Muscle of leg (tissue), 11 donors: ENCODE results near the gene TGDS. TPM values are rescaled to one million over a fixed set of nuclear protein-coding genes. Genes with fewer than 3 reads are reported as not detected.

Source experiments
- DNase-seq: peaks from one replicate; pipeline ENCODE4 v3.0.0; 2013
- H3K27ac ChIP-seq: one replicate; pipeline ENCODE4 v1.5.1; 2013; ENCODE audit warnings: mild to moderate bottlenecking, low read length, control low read depth
- H3K27me3 ChIP-seq: one replicate; pipeline ENCODE4 v1.6.1; 2013; ENCODE audit warnings: low read length; ENCODE audit not compliant: control insufficient read depth, insufficient read depth
- H3K36me3 ChIP-seq: one replicate; pipeline ENCODE4 v1.6.1; 2013; ENCODE audit warnings: low read length; ENCODE audit not compliant: control insufficient read depth, insufficient read depth
- H3K4me1 ChIP-seq: one replicate; pipeline ENCODE4 v1.6.1; 2013; ENCODE audit warnings: low read length; ENCODE audit not compliant: control insufficient read depth, insufficient read depth
- H3K4me3 ChIP-seq: one replicate; pipeline ENCODE4 v1.5.1; 2013; ENCODE audit warnings: low read length, control low read depth
- H3K9me3 ChIP-seq: replicated peaks from 2 replicates; pipeline ENCODE4 v1.6.1; 2013; ENCODE audit warnings: low read depth, low read length; ENCODE audit not compliant: control insufficient read depth
- WGBS: methylation state at CpG from one replicate; pipeline ENCODE4 v1.1.5; 2013; ENCODE audit warnings: missing lambda C conversion rate; ENCODE audit not compliant: insufficient coverage; 5-methylcytosine and 5-hydroxymethylcytosine counted together
- polyA plus RNA-seq, 8 donors: library from polyadenylated mRNA; unstranded; fragments of 120-200 nt; gene quantifications; one replicate each; pipeline versions ENCODE4 v1.2.1 to v1.2.3, GENCODE V29; 2013; ENCODE audit warnings: inconsistent platforms in 1 of 8, low replicate concordance in 1 of 8; ENCODE audit not compliant: insufficient read length in 8 of 8, insufficient read depth in 1 of 8
- total RNA-seq: library from RNA; stranded (reverse); fragments of 120-200 nt; gene quantifications from one replicate; pipeline ENCODE4 v1.2.4, GENCODE V29; 2013

Gene TGDS
- total and polyA plus RNA-seq, 9 donors, result 9.0 to 11.9 (median 10.5) TPM

GRCh38 chr13:94607056-94607455 is 11.1 kb upstream of the TGDS start:
- no peak for DNase-seq
- no peak overlapping the region for H3K4me3 ChIP-seq
- H3K27ac ChIP-seq, result no peak overlapping the region
- no peaks in the 10 kb centered on the region for H3K4me1 ChIP-seq
- no peaks in the 10 kb centered on the region for H3K9me3 ChIP-seq
- H3K36me3 ChIP-seq, result peaks cover 21% of the 10 kb centered on the region
- 79% methylated on average over 4 of the region's 4 CpGs for WGBS
- no peaks in the 10 kb centered on the region for H3K27me3 ChIP-seq

DNA sequence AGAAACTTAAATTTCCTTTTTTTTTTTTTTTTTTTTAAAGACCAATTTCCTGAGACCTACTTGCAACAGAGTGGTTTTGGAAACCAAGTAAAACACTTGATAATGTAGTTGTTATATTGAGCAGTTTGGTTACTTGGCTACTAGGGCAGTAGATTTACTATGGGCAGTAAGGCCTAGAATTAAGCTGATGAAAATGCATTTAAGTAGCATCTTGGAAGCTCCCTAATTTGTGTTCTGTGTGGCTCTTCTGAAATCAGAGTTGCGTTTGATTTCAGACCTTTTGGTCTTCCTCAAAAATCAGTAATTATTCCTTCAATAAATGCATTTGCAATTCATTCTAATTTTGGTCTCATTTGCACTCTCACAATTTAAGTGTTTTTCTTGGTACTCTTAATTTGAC is 6.5 kb upstream of the TGDS start:
- H3K9me3 ChIP-seq, result no peaks in the 10 kb centered on the region
- H3K36me3 ChIP-seq, result peaks cover 10% of the 10 kb centered on the region
- no peaks in the 10 kb centered on the region for H3K27me3 ChIP-seq
- H3K4me1 ChIP-seq, result peaks cover 8% of the 10 kb centered on the region
- peak overlapping the region; percentile 89 for H3K27ac ChIP-seq
- no CpG with 5 or more reads among the region's 1 CpG for WGBS
- H3K4me3 ChIP-seq, result peak overlapping the region; percentile 87
- DNase-seq, result no peak

DNA sequence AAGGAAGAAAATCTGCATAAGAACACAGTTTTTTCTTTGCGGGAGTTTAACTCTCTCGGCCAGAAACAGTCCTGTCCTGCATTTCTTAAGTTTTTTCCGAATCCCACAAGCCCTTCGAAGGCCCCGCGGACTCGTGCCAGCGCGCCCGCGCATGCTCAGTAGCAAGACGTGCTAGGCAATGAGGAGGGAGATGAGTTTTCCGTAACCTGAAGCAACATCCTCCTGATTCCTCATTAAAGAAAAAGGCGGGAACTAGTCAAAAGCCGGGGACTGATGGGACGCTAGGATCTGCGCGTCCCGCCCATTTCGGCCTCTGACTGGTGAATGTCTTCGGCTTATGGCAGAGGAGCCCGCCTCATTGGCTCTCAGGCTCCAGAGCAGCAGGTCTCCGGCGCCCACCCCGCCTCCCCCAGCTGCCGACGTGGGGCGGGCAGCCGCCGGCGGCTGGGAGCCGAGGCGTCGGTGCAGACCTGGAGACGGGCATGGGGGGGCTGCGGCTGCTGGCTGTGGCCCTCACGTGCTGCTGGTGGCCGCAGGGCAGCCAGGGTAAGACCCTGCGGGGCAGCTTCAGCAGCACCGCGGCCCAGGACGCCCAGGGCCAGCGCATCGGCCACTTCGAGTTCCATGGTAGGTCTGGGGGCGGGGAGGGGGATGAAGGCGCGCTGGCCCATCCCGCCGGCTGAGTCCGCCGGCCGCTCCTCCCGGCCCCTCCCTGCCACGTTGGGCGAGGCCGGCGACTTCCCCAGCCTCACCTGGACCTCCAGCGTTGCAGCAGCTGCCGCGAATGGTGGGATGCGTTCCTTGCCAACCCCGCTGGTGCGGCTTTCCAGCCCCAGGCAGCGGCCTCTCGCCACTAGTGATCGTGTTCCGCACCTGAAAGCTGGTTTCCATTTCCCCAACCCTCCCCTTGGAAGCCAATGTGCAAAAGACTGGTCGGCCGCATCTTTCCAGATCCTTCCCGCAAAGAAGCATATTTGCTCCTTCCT is 5.8 kb upstream of the TGDS start, which contains the start of gene GPR180:
GPR180 (plus strand) TSS at position 412 of the 986 bp plus-strand sequence; CDS start at position 483, 71 bp downstream.
- 0% methylated on average over 64 of the region's 71 CpGs for WGBS

DNA sequence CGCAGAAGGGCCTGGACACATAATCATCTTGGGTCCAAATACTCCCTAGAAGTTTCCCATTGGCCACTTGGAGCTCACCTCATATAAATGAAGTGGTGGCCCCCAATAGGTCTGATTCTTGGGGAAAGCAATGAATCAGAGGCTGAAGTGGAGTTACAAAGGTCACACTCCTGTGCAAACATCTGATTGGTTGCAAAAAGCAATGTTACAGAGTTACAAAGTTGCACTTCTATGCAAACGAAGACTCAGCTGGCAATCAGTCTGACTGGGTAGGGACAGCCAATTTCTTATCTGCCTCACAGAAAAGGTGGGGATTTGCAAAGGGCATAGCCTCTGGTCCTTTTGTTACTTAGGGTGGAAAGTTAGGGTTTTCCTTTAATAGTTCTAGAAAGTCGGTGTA is 3.9 kb upstream of the TGDS start:
- WGBS, result 100% methylated on average over 1 of the region's 3 CpGs
- Histone ChIP-seq H3K4me1 (peaks cover 17% of the 10 kb centered on the region), H3K9me3 (no peaks in the 10 kb centered on the region), H3K36me3 (no peaks in the 10 kb centered on the region), H3K4me3 (no peak overlapping the region), H3K27ac (no peak overlapping the region), H3K27me3 (no peaks in the 10 kb centered on the region)
- no peak for DNase-seq

More for the DNA sequence above, 5.8 kb upstream of the TGDS start, which contains the start of gene GPR180:
- peak within 1 kb of the TSS; percentile 87 for H3K4me3 ChIP-seq
- peaks cover 8% of the 10 kb centered on the region for H3K4me1 ChIP-seq
- no peaks in the 10 kb centered on the region for H3K27me3 ChIP-seq
- peak; percentile 100 for DNase-seq
- peak within 1 kb of the TSS; percentile 96 for H3K27ac ChIP-seq
- H3K9me3 ChIP-seq, result no peaks in the 10 kb centered on the region
- peaks cover 3% of the 10 kb centered on the region for H3K36me3 ChIP-seq

GRCh38 chr13:94598281-94598680 is 2.3 kb upstream of the TGDS start:
- no peaks in the 10 kb centered on the region for H3K27me3 ChIP-seq
- no CpG with 5 or more reads among the region's 3 CpGs for WGBS
- no peak overlapping the region for H3K4me3 ChIP-seq
- peaks cover 21% of the 10 kb centered on the region for H3K4me1 ChIP-seq
- no peak overlapping the region for H3K27ac ChIP-seq
- no peaks in the 10 kb centered on the region for H3K36me3 ChIP-seq
- DNase-seq, result no peak
- no peaks in the 10 kb centered on the region for H3K9me3 ChIP-seq

DNA sequence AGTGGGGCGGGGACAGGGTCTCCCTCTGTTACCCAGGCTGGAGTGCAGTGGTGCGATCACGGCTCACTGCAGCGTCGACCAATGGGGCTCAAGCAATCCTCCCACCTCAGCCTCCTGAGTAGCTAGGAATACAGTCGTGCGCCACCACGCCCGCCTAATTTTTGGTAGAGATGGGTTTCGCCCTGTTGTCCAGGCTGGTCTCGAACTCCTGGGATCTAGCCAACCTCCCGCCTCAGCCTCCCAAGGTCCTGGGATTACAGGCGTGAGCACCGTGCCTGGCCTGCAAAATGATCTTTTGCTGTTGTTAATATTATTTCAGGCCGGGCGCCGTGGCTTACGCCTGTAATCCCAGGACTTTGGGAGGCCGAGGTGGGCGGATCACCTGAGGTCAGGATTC is 621 bp upstream of the TGDS start:
- 89% methylated on average over 9 of the region's 20 CpGs for WGBS
- peaks cover 21% of the 10 kb centered on the region for H3K4me1 ChIP-seq
- H3K27me3 ChIP-seq, result no peaks in the 10 kb centered on the region
- no peaks in the 10 kb centered on the region for H3K9me3 ChIP-seq
- peak overlapping the region; percentile 99 for H3K4me3 ChIP-seq
- DNase-seq, result peak; percentile 14
- no peak overlapping the region for H3K27ac ChIP-seq
- no peaks in the 10 kb centered on the region for H3K36me3 ChIP-seq

GRCh38 chr13:94595001-94595949 is 677 bp downstream of the TGDS start:
- H3K4me3 ChIP-seq, result peak overlapping the region; percentile 99
- no peaks in the 10 kb centered on the region for H3K27me3 ChIP-seq
- 2% methylated on average over 10 of the region's 16 CpGs for WGBS
- peaks cover 6% of the 10 kb centered on the region for H3K36me3 ChIP-seq
- peak overlapping the region; percentile 88 for H3K27ac ChIP-seq
- DNase-seq, result peak; percentile 39
- no peaks in the 10 kb centered on the region for H3K9me3 ChIP-seq
- H3K4me1 ChIP-seq, result peaks cover 14% of the 10 kb centered on the region

DNA sequence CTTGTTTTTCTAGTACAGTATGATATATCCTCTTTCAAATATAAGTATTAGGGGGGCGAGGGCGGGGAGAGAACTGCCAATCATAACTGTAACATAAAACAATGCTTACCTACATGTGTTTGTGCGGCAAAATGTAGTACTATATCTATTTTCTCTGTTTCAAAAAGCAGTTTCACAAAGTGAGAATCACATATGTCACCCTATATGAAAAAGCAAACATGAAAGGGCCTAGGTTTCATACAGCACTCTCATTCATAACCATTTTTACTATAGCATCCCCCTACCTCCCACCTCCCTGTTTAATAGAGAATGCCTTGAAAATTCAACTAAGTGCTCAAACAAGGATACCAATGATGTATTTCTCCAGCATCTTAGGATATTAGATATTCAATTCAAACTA is 5.2 kb downstream of the TGDS start:
- DNase-seq, result no peak
- no CpG with 5 or more reads among the region's 3 CpGs for WGBS
- peaks cover 10% of the 10 kb centered on the region for H3K4me1 ChIP-seq
- H3K27ac ChIP-seq, result no peak overlapping the region
- H3K9me3 ChIP-seq, result no peaks in the 10 kb centered on the region
- H3K36me3 ChIP-seq, result peaks cover 6% of the 10 kb centered on the region
- no peak overlapping the region for H3K4me3 ChIP-seq
- no peaks in the 10 kb centered on the region for H3K27me3 ChIP-seq

DNA sequence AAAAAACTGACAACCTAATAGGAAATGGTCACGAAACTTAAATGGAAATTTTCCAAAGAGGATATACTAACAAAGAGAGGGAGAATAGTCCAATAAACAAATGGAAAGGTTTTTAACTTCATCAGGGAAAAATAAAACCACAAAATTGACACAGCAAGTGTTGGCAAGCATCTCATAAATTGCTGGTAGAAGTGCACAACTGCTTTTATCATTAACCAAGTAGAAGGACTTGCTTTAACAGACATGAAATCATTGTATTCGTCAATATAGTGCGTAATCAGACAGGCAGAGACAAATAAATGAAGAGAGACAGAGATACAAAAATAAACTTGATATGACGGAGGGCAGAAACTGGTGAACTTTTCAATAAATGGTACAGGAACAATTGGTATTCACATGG is 7.4 kb downstream of the TGDS start:
- DNase-seq, result peak; percentile 73
- no peak overlapping the region for H3K4me3 ChIP-seq
- no peak overlapping the region for H3K27ac ChIP-seq
- H3K36me3 ChIP-seq, result peaks cover 8% of the 10 kb centered on the region
- H3K4me1 ChIP-seq, result no peaks in the 10 kb centered on the region
- no peaks in the 10 kb centered on the region for H3K9me3 ChIP-seq
- no peaks in the 10 kb centered on the region for H3K27me3 ChIP-seq
- 60% methylated on average over 2 of the region's 4 CpGs for WGBS

- H3K27ac ChIP-seq, result no peak overlapping the region
- peaks cover 16% of the 10 kb centered on the region for H3K36me3 ChIP-seq
- no peak for DNase-seq
- no peaks in the 10 kb centered on the region for H3K27me3 ChIP-seq
- H3K4me1 ChIP-seq, result no peaks in the 10 kb centered on the region
- WGBS, result 83% methylated on average over 1 of the region's 7 CpGs
- no peak overlapping the region for H3K4me3 ChIP-seq
- H3K9me3 ChIP-seq, result no peaks in the 10 kb centered on the region
These were observed 9.6 kb downstream of the TGDS start for GRCh38 chr13:94586371-94586770.
